Gastroesophageal sphincter (tissue), 3 donors: ENCODE results near the gene OBP2B.

Experiments
- EP300 ChIP-seq: sonication (generic); formaldehyde crosslinking; IDR thresholded peaks from one replicate; pipeline ENCODE4 v1.6.1; 2017; ENCODE audit warnings: antibody characterized with exemption, mild to moderate bottlenecking
- POLR2A ChIP-seq, 2 donors: fragments of 450-650 bp; IDR thresholded peaks; one replicate each; pipeline ENCODE4 v1.6.1; 2017; ENCODE audit warnings: antibody characterized with exemption in 2 of 2, mild to moderate bottlenecking in 2 of 2, moderate library complexity in 1 of 2
- TF ChIP-seq, protein P1 (sequence below), 4 experiments: fragments of 200-600 bp in 2 of 4; fragments of 450-650 bp in 2 of 4; sonication (generic) in 1 of 4; IDR thresholded peaks; one replicate each; pipeline ENCODE4 v1.5.1; 2017 to 2019; ENCODE audit warnings: antibody characterized with exemption in 4 of 4, mild to moderate bottlenecking in 2 of 4, moderate library complexity in 2 of 4

DNA sequence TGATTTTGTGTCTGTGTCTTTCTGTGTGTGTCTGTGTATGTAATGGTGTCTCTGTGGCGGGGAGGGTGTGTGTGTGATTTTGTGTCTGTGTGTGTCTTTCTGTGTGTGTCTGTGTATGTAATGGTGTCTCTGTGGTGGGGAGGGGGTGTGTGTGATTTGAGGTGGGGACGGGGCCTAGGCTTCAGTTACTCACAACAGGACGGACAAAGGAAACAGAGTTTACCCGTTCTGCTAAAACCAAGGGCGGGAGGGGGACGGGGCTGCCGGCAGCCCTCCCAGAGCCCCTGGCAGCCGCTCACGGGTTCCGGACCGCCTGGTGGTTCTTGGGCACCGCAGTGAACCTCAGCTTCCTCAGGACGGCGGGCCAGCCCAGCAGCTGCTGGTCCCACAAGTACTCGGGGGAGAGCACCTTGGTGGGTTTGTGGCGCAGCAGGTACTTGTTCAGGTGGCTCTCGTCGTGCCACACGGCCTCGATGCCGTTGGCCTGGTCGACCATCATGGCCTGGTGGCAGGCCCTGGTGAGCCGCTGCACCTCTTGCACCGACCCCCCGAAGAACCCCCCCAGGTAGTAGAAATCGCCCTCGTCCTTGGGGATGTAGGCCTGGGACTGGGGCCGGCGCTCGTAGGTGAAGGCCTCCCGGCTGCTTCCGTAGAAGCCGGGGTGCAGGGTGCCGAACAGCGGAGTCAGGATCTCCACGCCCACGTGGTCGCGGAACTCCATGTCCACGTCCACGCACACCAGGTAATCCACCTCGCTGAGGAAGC, 46.5 kb upstream of the OBP2B start:
- TF ChIP-seq, protein P1, sequence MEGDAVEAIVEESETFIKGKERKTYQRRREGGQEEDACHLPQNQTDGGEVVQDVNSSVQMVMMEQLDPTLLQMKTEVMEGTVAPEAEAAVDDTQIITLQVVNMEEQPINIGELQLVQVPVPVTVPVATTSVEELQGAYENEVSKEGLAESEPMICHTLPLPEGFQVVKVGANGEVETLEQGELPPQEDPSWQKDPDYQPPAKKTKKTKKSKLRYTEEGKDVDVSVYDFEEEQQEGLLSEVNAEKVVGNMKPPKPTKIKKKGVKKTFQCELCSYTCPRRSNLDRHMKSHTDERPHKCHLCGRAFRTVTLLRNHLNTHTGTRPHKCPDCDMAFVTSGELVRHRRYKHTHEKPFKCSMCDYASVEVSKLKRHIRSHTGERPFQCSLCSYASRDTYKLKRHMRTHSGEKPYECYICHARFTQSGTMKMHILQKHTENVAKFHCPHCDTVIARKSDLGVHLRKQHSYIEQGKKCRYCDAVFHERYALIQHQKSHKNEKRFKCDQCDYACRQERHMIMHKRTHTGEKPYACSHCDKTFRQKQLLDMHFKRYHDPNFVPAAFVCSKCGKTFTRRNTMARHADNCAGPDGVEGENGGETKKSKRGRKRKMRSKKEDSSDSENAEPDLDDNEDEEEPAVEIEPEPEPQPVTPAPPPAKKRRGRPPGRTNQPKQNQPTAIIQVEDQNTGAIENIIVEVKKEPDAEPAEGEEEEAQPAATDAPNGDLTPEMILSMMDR (IDR thresholded peaks at IDR 0.05): no peak
- no peak for TF ChIP-seq POLR2A (IDR thresholded peaks at IDR 0.05)
- no peak for TF ChIP-seq EP300
